NOMO-1 treated with DMSO at 0.1 percent for 48 hours (cell line): ENCODE measurements around the gene FOLR1.
"Not testable (repeated sequence)": the region's sequence is repeated elsewhere in the genome, so short reads cannot be mapped to it uniquely, and the experiment has no call there.

Experiments used
- DNase-seq: peaks from one replicate; lab custom pipeline; 2025; ENCODE audit not compliant: unreplicated experiment; lab: John Stamatoyannopoulos, UW

FOLR1 gene

DNA sequence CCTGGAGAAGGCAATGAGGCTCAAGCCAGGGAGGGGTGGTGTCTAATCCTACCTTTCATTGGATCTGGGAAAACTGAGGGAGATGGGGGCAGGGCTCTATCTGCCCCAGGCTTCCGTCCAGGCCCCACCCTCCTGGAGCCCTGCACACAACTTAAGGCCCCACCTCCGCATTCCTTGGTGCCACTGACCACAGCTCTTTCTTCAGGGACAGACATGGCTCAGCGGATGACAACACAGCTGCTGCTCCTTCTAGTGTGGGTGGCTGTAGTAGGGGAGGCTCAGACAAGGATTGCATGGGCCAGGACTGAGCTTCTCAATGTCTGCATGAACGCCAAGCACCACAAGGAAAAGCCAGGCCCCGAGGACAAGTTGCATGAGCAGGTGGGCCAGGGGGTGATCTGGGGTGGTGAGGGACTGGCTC lies at the start of gene FOLR1:
Gene FOLR1, plus strand, starts transcription at position 180 of the 421 bp plus-strand sequence. Its CDS starts 34 bp downstream, at position 214.
- no peak for DNase-seq

DNA sequence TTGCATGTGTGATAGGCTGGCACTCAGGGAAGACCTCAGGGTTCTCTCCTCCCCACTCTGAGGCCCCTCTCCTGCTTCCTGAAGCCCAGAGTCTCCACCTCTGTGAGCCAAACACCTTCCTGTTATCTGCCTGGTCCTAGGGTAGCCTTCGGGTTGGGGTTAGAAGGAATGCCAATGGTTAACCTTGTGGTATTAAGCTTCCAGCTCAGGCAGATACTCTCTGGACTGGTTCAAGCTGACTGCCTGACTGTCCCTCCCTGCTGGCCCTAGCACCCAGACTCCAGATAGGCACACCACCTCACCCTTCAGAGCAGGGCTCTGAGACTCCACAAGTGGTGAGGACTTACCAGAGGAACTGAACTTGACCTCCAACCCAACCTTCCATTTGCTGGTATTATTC lies 49.4 kb upstream of the FOLR1 start:
- DNase-seq = not testable (repeated sequence)

DNA sequence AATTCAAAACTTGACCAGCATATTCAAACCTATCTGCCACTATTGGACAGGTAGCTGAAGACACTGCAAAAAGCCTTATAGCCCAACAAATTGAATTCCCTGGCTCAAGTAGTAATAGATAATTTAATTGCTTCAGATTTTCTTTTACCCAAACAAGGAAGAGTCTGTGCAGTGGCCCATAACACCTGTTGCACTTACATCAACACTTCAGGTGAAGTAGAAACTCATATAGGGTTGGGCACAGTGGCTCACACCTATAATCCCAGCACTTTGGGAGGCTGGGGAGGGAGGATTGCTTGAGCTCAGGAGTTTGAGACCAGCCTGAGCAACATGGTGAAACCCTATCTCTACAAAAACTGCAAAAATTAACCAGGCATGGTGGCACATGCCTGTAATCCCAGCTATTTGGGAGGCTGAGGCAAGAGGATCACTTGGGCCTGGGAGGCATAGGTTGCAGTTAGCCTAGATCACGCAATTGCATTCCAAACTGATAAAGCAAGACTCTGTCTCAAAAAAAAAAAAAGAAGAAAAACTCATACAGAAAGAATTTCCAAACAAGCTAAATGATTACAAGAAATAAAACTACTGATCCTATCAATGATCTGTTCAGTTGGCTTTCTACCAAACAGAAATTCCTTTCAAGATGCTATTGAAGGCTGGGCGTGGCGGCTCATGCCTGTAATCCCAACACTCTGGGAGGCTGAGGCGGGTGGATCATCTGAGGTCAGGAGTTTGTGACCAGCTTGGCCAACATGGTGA lies 47.0 kb upstream of the FOLR1 start:
- DNase-seq = no peak

DNA sequence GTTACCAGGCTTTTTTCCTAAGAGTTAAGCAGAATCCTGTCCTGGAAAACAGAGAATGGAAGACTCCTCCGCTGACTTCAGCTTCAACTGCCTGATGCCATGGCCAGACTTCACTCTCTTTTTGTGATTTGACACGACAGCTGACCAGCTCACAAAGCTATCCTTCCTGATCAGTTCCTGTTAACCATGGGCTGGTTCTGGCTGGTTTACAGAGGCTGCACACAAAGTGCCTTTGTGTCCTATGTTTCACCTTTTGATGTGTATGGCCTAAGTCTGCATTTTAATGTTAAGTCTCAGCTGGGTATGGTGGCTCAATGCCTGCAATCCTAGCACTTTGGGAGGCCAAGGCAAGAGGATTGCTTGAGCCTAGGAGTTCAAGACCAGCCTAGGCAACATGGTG lies 45.3 kb upstream of the FOLR1 start:
- no peak for DNase-seq

DNA sequence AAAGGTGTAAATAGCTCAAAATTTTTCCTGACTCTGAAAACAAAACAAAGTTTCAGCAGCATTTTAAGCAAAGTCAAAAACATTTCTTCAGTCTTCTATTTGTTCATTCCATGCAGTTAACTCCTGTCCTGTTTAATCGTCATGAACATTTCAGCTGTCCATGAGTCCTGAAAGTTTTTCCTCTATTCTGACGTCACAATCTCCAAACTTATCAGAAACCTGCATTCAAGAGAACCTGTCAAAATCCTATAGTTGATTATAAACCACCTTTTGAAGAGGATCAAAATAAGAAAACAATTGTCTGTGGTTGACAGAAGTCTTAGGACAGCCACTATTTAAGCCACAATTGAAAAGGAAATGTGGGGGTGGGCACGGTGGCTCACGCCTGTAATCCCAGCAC lies 41.1 kb upstream of the FOLR1 start:
- no peak for DNase-seq

DNA sequence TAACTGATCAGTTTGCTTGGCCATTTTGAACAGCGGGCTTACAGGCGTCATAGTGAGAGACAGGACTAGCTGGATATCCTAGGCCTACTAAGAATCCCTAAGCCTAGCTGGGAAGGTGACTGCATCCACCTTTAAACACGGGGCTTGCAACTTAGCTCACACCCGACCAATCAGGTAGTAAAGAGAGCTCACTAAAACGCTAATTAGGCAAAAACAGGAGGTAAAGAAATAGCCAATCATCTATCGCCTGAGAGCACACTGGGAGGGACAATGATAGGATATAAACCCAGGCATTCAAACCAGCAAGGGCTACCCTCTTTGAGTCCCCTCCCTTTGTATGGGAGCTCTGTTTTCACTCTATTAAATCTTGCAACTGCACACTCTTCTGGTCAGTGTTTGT lies 38.1 kb upstream of the FOLR1 start:
- DNase-seq = not testable (repeated sequence)

DNA sequence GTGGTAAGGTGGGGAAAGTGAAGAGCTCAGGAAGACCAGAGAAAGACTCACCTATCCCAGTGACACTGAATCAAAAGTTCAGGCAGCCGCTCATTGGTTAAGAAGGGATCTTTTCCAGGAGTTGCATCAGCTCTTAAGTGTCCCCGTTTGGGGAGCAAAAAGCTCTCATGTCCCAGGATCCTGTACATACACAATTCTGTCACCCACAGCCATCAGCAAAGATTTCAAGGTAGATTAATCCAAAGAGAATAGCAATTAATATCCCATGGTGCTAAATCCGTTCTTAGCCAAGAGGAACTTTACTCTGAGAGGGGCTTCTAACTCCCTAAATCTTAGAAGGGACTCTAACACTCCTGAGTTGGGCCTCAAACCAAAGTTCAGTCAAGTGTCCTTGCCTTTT lies 37.1 kb upstream of the FOLR1 start:
- no peak for DNase-seq

DNA sequence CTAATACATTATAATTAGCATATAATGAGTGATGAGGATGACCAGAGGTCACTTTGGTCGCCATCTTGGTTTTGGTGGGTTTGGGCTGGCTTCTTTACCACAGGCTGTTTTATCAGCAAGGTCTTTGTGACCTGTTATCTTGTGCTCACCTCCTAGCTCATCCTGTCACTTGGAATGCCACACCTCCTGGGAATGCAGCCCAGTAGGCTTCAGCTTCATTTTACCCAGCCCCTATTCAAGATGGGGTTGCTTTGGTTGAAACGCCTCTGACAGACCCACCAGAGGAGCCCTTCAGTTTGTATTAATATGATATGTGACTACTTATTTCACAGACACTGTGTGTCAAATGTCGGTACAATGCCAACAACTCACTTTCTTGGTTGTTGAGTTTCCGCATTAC lies 36.2 kb upstream of the FOLR1 start:
- DNase-seq = no peak

DNA sequence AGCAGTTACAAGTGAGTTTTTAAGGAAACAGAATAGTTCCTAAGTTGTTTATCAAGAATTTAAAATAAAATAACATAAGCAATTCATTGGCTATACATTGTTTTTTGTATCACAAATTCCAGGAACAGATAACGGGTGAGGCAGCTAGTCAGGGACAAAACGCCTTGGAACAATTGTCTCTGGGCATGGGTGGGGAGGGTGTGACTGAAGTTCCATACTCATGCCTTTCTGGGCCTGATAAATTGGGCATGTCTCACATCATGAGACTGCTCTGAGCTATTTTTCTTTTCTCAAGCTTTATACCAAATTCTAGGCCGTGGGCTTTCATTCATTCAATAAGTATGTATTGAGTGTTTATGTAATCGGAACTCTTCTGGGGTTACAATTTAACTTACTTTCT lies 34.8 kb upstream of the FOLR1 start:
- no peak for DNase-seq

DNA sequence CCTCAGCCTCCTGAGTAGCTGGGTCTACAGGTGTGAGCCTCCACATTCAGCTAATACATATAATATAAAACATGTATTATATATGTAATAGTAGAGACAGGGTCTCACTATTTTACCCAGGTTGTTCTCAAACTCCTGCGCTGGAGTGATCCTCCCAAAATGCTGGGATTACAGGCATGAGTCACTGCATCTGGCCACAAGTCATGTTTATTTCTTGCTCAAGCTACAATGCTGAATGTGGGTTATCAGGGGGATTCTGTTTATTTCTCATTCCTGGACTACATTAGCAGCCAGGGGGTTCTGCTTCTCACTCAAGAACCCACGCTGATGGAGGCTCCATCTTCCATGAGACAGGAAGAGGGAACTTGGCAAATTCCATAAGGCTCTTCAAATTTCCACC lies 31.6 kb upstream of the FOLR1 start:
- DNase-seq = no peak

DNA sequence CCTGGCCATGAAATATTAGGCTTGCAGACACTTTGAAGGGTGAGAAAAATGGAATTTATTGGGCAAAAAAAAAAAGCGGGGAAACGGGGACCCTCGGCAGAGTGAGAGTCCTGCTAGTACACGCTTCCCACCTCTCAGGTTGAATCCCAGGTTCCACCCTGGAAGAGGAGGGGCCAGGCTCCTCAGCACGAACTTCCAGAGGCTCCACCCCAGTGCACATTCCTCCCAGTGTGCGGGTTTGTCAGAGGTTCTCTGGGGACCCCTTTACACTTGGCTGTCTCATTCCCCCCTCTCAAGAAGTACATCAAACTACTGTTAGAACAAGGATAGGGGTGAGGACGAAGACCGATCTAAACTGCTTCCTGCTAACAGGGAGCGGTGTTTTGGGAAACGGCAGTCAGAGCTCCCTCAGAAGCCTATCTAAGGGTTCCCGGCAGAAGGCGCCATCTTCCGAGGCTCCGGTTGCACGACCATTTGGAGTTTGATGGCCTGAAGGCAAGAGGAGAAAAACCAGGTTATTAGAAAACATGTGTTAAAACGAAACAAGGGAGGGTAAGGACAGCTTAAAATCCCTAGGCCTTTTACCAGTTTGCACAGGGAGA lies 28.9 kb upstream of the FOLR1 start:
- DNase-seq = no peak

DNA sequence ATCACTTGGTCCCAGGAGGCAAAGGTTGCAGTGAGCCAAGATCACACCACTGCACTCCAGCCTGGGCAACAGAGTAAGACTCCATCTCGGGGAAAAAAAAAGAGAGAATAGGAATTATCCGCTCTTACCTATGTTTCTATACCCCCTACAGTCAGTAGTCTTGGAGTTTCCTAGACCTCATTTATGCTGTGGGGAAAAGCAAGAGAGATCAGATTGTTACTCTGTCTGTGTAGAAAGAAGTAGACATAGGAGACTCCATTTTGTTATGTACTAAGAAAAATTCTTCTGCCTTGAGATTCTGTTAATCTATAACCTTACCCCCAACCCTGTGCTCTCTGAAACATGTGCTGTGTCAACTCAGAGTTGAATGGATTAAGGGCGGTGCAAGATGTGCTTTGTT lies 27.8 kb upstream of the FOLR1 start:
- DNase-seq = not testable (repeated sequence)

DNA sequence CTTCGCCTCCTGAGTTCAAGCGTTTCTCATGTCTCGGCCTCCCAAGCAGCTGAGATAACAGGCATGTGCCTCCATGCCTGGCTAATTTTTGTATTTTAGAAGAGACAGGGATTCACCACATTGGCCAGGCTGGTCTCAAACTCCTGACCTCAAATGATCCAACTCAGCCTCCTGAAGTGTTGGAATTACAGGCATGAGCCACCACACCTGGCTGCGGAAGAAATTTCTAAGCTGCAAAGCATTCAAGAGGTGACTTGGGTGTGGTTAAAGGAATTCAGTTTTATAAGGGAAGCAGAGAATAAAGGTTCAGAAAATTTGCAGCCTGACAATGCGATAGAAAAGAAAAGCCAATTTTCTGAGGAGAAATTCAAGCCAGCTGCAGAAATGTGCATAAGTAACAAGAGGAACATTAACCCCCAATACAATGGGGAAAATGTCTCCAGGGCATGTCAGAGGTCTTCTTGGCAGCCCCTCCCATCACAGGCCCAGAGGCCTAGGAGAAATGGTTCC lies 22.8 kb upstream of the FOLR1 start:
- not testable (repeated sequence) for DNase-seq

DNA sequence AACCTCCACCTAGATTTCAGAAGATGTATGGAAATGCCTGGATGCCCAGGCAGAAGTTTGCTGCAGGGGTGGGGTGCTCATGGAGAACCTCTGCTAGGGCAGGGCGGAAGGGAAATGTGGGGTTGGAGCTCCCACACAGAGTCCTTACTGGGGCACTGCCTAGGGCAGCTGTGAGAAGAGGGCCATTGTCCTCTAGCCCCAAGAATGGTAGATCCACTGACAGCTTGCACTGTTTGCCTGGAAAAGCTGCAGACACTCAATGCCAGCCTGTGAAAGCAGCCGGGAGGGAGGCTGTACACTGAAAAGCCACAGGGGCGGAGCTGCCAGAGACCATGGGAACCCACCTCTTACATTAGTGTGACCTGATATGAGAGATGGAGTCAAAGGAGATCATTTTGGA lies 22.2 kb upstream of the FOLR1 start:
- not testable (repeated sequence) for DNase-seq

DNA sequence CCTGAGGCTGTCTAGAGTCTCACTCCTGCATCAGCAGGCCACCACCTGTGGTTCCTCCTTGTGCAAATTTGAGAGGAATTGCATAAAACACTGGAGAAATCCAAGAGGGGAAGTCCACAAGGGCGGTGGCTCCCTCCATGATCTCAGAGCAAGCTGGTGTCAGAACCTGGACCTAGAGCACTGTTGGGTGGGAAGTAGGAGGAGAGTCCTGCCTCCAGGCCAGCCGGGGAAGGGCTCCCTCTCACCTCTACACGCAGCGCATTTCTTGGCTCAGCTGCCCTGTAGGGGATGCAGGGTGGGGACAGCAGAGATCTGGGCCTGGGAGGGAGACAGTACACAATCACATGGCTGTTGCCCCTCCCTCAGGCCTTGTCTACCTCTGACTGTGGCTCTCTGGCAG lies 19.9 kb upstream of the FOLR1 start:
- DNase-seq = not testable (repeated sequence)

DNA sequence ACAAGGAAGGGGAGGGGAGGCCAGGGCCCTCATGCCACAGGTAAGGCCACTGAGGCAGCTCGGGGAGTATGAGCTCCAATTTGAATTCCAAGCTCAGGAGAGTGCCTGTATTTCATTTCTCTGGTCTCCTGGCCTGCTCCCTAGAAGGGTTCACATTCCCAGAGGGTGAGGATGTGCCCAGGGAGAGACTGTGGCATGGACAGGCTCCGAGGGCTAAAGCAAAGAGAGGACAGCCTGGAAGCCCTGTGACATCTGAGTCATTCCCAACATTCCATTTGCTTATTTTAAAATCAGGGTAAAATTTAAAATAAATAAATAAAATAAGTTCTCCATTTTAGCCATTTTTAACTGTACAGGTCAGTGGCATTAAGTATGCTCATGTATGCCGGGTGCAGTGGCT lies 18.6 kb upstream of the FOLR1 start:
- DNase-seq = no peak

DNA sequence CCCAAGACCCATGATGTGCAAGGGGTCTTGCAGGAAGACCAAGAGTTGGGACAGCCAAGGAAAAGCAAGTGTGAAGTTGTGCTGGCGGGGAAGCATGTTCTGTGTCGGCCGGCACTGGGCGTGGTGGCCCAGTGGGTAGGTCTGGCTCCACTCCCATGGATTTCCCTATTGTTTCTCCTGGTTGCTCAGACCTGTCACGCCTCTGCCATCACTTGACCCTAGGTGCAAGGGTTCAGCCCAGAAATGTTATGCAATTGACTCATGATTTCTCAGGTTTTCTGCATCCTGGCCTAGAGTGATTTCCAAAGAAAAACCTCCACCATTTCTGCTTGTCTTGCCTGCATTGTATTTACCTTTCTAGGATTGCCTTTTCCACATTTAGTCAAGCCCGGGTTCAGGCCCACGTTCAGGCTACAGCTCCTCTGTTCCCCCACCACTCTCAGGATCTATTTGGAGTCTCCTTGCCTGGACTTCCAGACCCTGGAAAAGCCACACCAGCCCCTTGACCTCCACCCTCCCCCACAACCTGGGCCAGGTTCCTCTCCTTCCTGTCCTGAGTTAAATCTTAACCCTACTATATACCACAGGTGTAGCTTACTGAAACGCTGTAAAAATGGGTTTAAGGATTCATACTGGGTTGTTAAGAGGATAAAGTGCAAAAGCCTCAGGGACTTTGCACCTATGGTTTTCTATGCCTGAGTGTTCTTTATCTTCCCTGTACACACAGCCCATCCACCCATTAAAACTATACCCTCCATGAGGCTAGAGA lies 17.5 kb upstream of the FOLR1 start:
- no peak for DNase-seq

DNA sequence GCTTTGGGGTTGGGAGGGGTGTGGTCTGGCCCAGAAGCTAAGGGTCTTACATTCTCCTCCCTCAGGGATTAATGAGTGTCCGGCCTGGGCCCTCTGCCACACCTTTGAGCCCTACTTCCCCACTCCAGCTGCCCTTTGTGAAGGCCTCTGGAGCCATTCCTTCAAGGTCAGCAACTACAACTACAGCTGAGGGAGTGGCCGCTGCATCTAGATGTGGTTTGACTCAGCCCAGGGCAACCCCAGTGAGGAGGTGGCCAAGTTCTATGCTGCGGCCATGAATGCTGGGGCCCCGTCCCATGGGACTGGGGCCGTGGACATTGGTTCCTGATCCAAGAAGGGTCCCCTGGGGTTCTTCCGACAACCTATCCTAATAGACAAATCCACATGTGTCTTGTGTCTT lies 14.3 kb upstream of the FOLR1 start:
- DNase-seq = no peak

DNA sequence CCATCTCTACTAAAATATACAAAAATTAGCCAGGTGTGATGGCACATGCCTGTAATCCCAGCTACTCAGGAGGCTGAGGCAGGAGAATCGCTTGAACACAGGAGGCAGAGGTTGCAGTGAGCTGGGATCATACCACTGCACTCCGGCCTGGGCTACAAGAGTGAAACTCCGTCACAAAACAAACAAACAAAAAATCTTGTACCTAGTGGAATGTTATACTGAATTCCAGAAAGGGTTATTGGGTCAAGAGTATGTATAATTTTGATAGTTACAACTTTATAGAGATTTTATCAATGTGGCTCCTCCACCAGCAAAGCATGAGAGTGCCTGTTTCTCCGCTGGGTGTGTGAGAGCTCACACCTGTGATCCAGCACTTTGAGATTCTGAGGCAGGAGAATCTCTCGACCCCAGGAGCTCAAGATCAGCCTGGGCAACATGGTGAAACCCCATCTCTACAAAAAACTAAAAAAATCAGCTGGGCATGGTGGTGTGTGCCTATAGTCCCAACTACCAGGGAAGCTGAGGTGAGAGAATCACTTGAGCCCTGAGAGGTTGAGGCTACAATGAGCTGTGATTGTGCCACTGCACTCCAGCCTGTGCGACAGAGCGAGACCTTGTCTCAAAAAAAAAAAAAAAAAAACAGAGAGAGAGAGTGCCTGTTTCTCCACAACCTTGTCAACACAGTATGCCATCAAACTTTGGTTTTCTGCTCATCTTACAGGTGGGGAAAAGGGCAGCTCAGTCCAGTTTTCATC lies 12.7 kb upstream of the FOLR1 start:
- no peak for DNase-seq

DNA sequence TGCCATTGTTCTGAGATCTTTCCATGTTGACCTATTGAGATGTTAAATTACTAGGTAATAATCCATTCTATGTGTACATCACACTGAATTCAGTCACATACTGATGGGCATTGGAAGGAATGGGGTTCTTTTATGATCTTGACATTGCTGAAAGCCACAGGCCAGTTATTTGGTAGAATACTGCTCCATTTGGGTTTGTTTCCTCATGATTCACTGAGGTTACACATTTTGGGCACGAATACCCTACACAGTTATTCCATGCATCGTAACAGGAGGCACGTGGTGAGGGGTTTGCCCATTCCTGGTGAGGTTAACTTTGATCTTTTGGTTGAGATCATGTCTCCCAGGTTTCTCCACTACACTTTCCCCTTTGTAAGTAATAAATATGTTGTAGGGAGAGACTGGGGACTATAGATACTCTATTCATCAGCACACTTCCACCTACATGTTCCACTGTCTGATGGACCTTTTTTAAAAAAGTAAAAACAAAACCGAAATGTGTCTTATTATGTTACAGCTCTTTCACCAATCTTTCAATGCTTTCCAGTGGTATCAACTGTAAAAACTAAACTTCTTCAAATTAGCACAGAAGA lies 12.0 kb upstream of the FOLR1 start:
- no peak for DNase-seq
